A673 (cell line): Measurements from ENCODE around the gene GRIK1. TPM values are rescaled to one million over a fixed set of nuclear protein-coding genes. Genes with fewer than 3 reads are reported as not detected.

Experiments used
- BruUV-seq: library from RNA; stranded (reverse); fragments of 400-500 nt; replicated peaks from 2 replicates; lab custom pipeline; 2021; lab: Mats Ljungman, UMichigan
- CTCF ChIA-PET: fragments of 300-600 bp; sonication (Branson Sonifier 250); formaldehyde crosslinking; loops from one replicate; lab custom pipeline; 2022; ENCODE audit warnings: antibody characterized with exemption; lab: Charles Lee
- POLR2A ChIA-PET: fragments of 300-600 bp; sonication (Branson Sonifier 250); formaldehyde crosslinking; loops from one replicate; lab custom pipeline; 2022; ENCODE audit warnings: antibody characterized with exemption; ENCODE audit not compliant: low non-redundant PET; lab: Charles Lee
- DNase-seq: peaks from one replicate; pipeline ENCODE4 v3.0.0-alpha.2; 2015; ENCODE audit warnings: low spot score
- H3K27ac ChIP-seq: fragments of 200-600 bp; sonication (generic); 2 replicates; pipeline ENCODE4 v1.5.1; 2016; ENCODE audit warnings: mixed run types, low read depth, mild to moderate bottlenecking, mixed read lengths, antibody characterized with exemption, low read length; ENCODE audit not compliant: poor library complexity, severe bottlenecking
- H3K27me3 ChIP-seq: fragments of 200-600 bp; sonication (generic); replicated peaks from 2 replicates; pipeline ENCODE4 v1.6.1; 2017; ENCODE audit warnings: mixed run types, low read depth, mild to moderate bottlenecking, mixed read lengths, antibody characterized with exemption, low read length; ENCODE audit not compliant: insufficient read depth, poor library complexity
- H3K36me3 ChIP-seq: fragments of 200-600 bp; sonication (generic); 2 replicates; pipeline ENCODE4 v1.6.1; 2016; ENCODE audit warnings: mixed run types, mild to moderate bottlenecking, mixed read lengths, antibody characterized with exemption, low read length; ENCODE audit not compliant: insufficient read depth, poor library complexity, severe bottlenecking
- H3K4me1 ChIP-seq: fragments of 200-600 bp; sonication (generic); 2 replicates; pipeline ENCODE4 v1.6.1; 2017; ENCODE audit warnings: mixed run types, mild to moderate bottlenecking, mixed read lengths, antibody characterized with exemption, low read length; ENCODE audit not compliant: insufficient read depth, poor library complexity, severe bottlenecking
- H3K4me3 ChIP-seq: fragments of 200-600 bp; sonication (generic); 2 replicates; pipeline ENCODE4 v1.5.1; 2016; ENCODE audit warnings: low read depth, mixed run types, mild to moderate bottlenecking, mixed read lengths, low read length; ENCODE audit not compliant: poor library complexity, severe bottlenecking
- H3K9me3 ChIP-seq: fragments of 200-600 bp; sonication (generic); 2 replicates; pipeline ENCODE4 v1.6.1; 2016; ENCODE audit warnings: mixed run types, low read depth, mild to moderate bottlenecking, mixed read lengths, antibody characterized with exemption, low read length; ENCODE audit not compliant: poor library complexity, severe bottlenecking
- CTCF ChIP-seq: fragments of 300-800, 200-600 bp; sonication (generic); conservative IDR thresholded peaks from 2 replicates; pipeline ENCODE4 v1.5.1; 2017; ENCODE audit warnings: low read depth, mild to moderate bottlenecking, antibody characterized with exemption, low read length, moderate library complexity, mixed read lengths
- EZH2 ChIP-seq: fragments of 200-600 bp; sonication (generic); IDR thresholded peaks from 2 replicates; pipeline ENCODE4 v1.6.1; 2017; ENCODE audit warnings: borderline replicate concordance, low read depth, mild to moderate bottlenecking, mixed read lengths, antibody characterized with exemption, low read length; ENCODE audit not compliant: poor library complexity, severe bottlenecking
- intact Hi-C: fragments of 100-400 bp; cut with micrococcal nuclease; formaldehyde crosslinking; loops from one replicate; pipeline ENCODE4 v1.10.0; 2022; ENCODE audit not compliant: unreplicated experiment
- total RNA-seq: library from RNA; stranded (reverse); gene quantifications from 2 replicates; pipeline ENCODE4 v1.2.3, GENCODE V29; 2021

GRIK1 gene
- total RNA-seq, 1 experiment from 2014 or later: 0.67 TPM

GRCh38 chr21:29821230-29821629, 118.6 kb downstream of the GRIK1 start:
- POLR2A ChIA-PET: no interaction called here
- TF ChIP-seq CTCF: no peak
- intact Hi-C loops: no loop called here
- no TSS peak for BruUV-seq
- CTCF ChIA-PET: no interaction called here
- no peaks in the 10 kb centered on the region for H3K36me3 ChIP-seq
- no peak for DNase-seq
- H3K27ac ChIP-seq: no peak overlapping the region
- no peaks in the 10 kb centered on the region for H3K4me1 ChIP-seq
- H3K4me3 ChIP-seq: no peak overlapping the region
- no peaks in the 10 kb centered on the region for H3K27me3 ChIP-seq
- H3K9me3 ChIP-seq: no peaks in the 10 kb centered on the region

- Histone ChIP-seq H3K27me3 (no peaks in the 10 kb centered on the region), H3K36me3 (no peaks in the 10 kb centered on the region), H3K4me1 (no peaks in the 10 kb centered on the region), H3K4me3 (no peak overlapping the region), H3K9me3 (no peaks in the 10 kb centered on the region), H3K27ac (no peak overlapping the region)
- ChIA-PET CTCF (no interaction called here), POLR2A (no interaction called here)
- TF ChIP-seq EZH2 (no peak), CTCF (no peak)
- no TSS peak for BruUV-seq
- DNase-seq: no peak
- intact Hi-C loops: no loop called here
Observed at GRCh38 chr21:29819675-29820326, 120.0 kb downstream of the GRIK1 start.

GRCh38 chr21:29818383-29818921, 121.3 kb downstream of the GRIK1 start:
- TF ChIP-seq EZH2 (no peak), CTCF (no peak)
- H3K4me1 ChIP-seq: no peaks in the 10 kb centered on the region
- H3K36me3 ChIP-seq: no peaks in the 10 kb centered on the region
- BruUV-seq: no TSS peak
- H3K27me3 ChIP-seq: no peaks in the 10 kb centered on the region
- intact Hi-C loops: no loop called here
- no peak overlapping the region for H3K27ac ChIP-seq
- ChIA-PET POLR2A (no interaction called here), CTCF (no interaction called here)
- H3K4me3 ChIP-seq: no peak overlapping the region
- DNase-seq: no peak
- no peaks in the 10 kb centered on the region for H3K9me3 ChIP-seq
